VCaP (cell line): ENCODE measurements around the gene MAP7.
A peak's percentile ranks its signal among the peaks of the same experiment; 100 is the strongest.

Experiments used
- H3K27ac ChIP-seq: fragments of 450-650 bp; 2 replicates; pipeline ENCODE4 v1.5.1; 2017
- CTCF ChIP-seq: fragments of 450-650 bp; conservative IDR thresholded peaks from 2 replicates; pipeline ENCODE4 v1.5.1; 2017; ENCODE audit warnings: mild to moderate bottlenecking, moderate library complexity

The MAP7 gene

GRCh38 chr6:136326038-136326553, 224.1 kb downstream of the MAP7 start:
- H3K27ac ChIP-seq = peak overlapping the region; percentile 43; the same call in 1 of the 2 replicates
- no peak for TF ChIP-seq CTCF

- peak overlapping the region; percentile 43; the same call in 1 of the 2 replicates for H3K27ac ChIP-seq
- no peak for TF ChIP-seq CTCF
Observed at GRCh38 chr6:136324686-136325380, 225.4 kb downstream of the MAP7 start.

GRCh38 chr6:136323431-136324112, 226.7 kb downstream of the MAP7 start:
- H3K27ac ChIP-seq = no peak overlapping the region
- TF ChIP-seq CTCF = no peak

GRCh38 chr6:136319732-136320131, 230.5 kb downstream of the MAP7 start:
- H3K27ac ChIP-seq = no peak overlapping the region
- TF ChIP-seq CTCF = no peak

GRCh38 chr6:136318676-136319075, 231.5 kb downstream of the MAP7 start:
- H3K27ac ChIP-seq = no peak overlapping the region
- no peak for TF ChIP-seq CTCF

GRCh38 chr6:136317971-136318370, 232.3 kb downstream of the MAP7 start:
- no peak overlapping the region for H3K27ac ChIP-seq
- no peak for TF ChIP-seq CTCF

- TF ChIP-seq CTCF = peak; percentile 91
- peak overlapping the region; percentile 30; the same call in 1 of the 2 replicates for H3K27ac ChIP-seq
Observed at GRCh38 chr6:136317021-136317694, 233.1 kb downstream of the MAP7 start.
